Esophagus squamous epithelium (tissue), 4 donors: ENCODE data around the gene PLCB3.

Source experiments
- CTCF ChIP-seq, 6 experiments: fragments of 450-650 bp in 4 of 6; fragments of 200-600 bp in 2 of 6; sonication (generic) in 2 of 6; IDR thresholded peaks; one replicate each; pipeline ENCODE4 v1.5.1; 2016 to 2019; ENCODE audit warnings: antibody characterized with exemption in 6 of 6, mild to moderate bottlenecking in 4 of 6, moderate library complexity in 4 of 6
- POLR2A ChIP-seq, 4 donors: fragments of 450-650 bp; IDR thresholded peaks; one replicate each; pipeline ENCODE4 v1.6.1; 2017; ENCODE audit warnings: antibody characterized with exemption in 4 of 4, mild to moderate bottlenecking in 4 of 4, moderate library complexity in 3 of 4

GRCh38 chr11:64247729-64248531 is 3.4 kb upstream of the PLCB3 start:
- TF ChIP-seq CTCF (IDR thresholded peaks at IDR 0.05) (no peak), POLR2A (IDR thresholded peaks at IDR 0.05) (no peak)
